Gastroesophageal sphincter (tissue), 4 donors: ENCODE results near the gene ACCSL. TPM values are rescaled to one million over a fixed set of nuclear protein-coding genes. Genes with fewer than 3 reads are reported as not detected.
A peak's percentile ranks its signal among the peaks of the same experiment; 100 is the strongest.

Source experiments
- ATAC-seq: fragments of 150-250 bp; one replicate; pipeline ENCODE4 v1.9.1; 2016; ENCODE audit warnings: mild to moderate bottlenecking, moderate library complexity
- H3K27ac ChIP-seq, 4 donors: fragments of 200-600 bp; sonication (generic) in 3 of 4; 1 replicate in 3 of 4; 2 replicates in 1 of 4; pipeline ENCODE4 v1.5.1; 2016 to 2019
- H3K27me3 ChIP-seq: fragments of 200-600 bp; sonication (generic); one replicate; pipeline ENCODE4 v1.5.1; 2019
- H3K36me3 ChIP-seq, 2 donors: fragments of 200-600 bp; sonication (generic); one replicate each; pipeline ENCODE4 v1.5.1; 2019; ENCODE audit warnings: control low read depth in 1 of 2
- H3K4me1 ChIP-seq, 3 donors: fragments of 200-600 bp; sonication (generic); 1 replicate in 2 of 3; 2 replicates in 1 of 3; pipeline ENCODE4 v1.5.1; 2016 to 2019; ENCODE audit warnings: control low read depth in 2 of 3
- H3K4me3 ChIP-seq, 2 donors: fragments of 200-600 bp; sonication (generic); one replicate each; pipeline ENCODE4 v1.5.1; 2019; ENCODE audit warnings: mild to moderate bottlenecking in 1 of 2, moderate library complexity in 1 of 2
- H3K9me3 ChIP-seq, 3 donors: fragments of 200-600 bp; sonication (generic); one replicate each; pipeline ENCODE4 v1.5.1; 2017 to 2019; ENCODE audit warnings: control low read depth in 2 of 3
- CTCF ChIP-seq, 4 experiments: fragments of 200-600 bp in 2 of 4; fragments of 450-650 bp in 2 of 4; sonication (generic) in 1 of 4; IDR thresholded peaks; one replicate each; pipeline ENCODE4 v1.5.1; 2017 to 2019; ENCODE audit warnings: antibody characterized with exemption in 4 of 4, mild to moderate bottlenecking in 2 of 4, moderate library complexity in 2 of 4
- EP300 ChIP-seq: sonication (generic); formaldehyde crosslinking; IDR thresholded peaks from one replicate; pipeline ENCODE4 v1.6.1; 2017; ENCODE audit warnings: antibody characterized with exemption, mild to moderate bottlenecking
- POLR2A ChIP-seq, 2 donors: fragments of 450-650 bp; IDR thresholded peaks; one replicate each; pipeline ENCODE4 v1.6.1; 2017; ENCODE audit warnings: antibody characterized with exemption in 2 of 2, mild to moderate bottlenecking in 2 of 2, moderate library complexity in 1 of 2
- POLR2AphosphoS5 ChIP-seq: sonication (generic); formaldehyde crosslinking; IDR thresholded peaks from one replicate; pipeline ENCODE4 v1.6.1; 2017; ENCODE audit warnings: antibody characterized with exemption
- WGBS, 2 donors: methylation state at CpG; one replicate each; pipeline ENCODE4 v1.1.5; 2018; ENCODE audit warnings: low coverage in 1 of 2; 5-methylcytosine and 5-hydroxymethylcytosine counted together
- total RNA-seq, 4 donors: library from RNA; depleted of rRNA; stranded (reverse); fragments of >200 nt; gene quantifications; one replicate each; pipeline ENCODE4 v1.1.0, GENCODE V29; 2016

ACCSL gene
- total RNA-seq, 4 donors from 2014 or later: not detected

GRCh38 chr11:44014968-44015623 lies 32.7 kb upstream of the ACCSL start:
- 77 to 87% methylated on average over 3 to 4 of the region's 8 CpGs for WGBS, 2 donors
- Histone ChIP-seq H3K9me3 (no peaks in the 10 kb centered on the region), H3K27ac (no peak overlapping the region), H3K36me3 (no peaks in the 10 kb centered on the region), H3K4me3 (no peak overlapping the region), H3K4me1 (peaks cover 8 to 31% (median 22%) of the 10 kb centered on the region in 3 donors), H3K27me3 (no peaks in the 10 kb centered on the region)
- TF ChIP-seq POLR2A (IDR thresholded peaks at IDR 0.05): no peak
- no peak for TF ChIP-seq POLR2AphosphoS5
- no peak for TF ChIP-seq EP300
- TF ChIP-seq CTCF (IDR thresholded peaks at IDR 0.05): no peak
- ATAC-seq: no peak

- 94 to 100% methylated on average over 3 of the region's 3 CpGs for WGBS, 2 donors
- Histone ChIP-seq H3K4me1 (peaks cover 8 to 31% (median 22%) of the 10 kb centered on the region in 3 donors), H3K4me3 (no peak overlapping the region), H3K9me3 (no peaks in the 10 kb centered on the region), H3K27ac (peak overlapping the region in 2 of 4 donors; percentile 67 to 70), H3K36me3 (no peaks in the 10 kb centered on the region), H3K27me3 (no peaks in the 10 kb centered on the region)
- TF ChIP-seq CTCF (IDR thresholded peaks at IDR 0.05) (no peak), POLR2AphosphoS5 (no peak), POLR2A (IDR thresholded peaks at IDR 0.05) (no peak), EP300 (no peak)
- no peak for ATAC-seq
Observed at GRCh38 chr11:44015624-44016007, 32.2 kb upstream of the ACCSL start.

- H3K9me3 ChIP-seq: no peaks in the 10 kb centered on the region
- peak overlapping the region in 3 of 4 donors; percentile 42 to 70 (median 67) for H3K27ac ChIP-seq
- no peaks in the 10 kb centered on the region for H3K27me3 ChIP-seq
- peak; percentile 71 for ATAC-seq
- no peak for TF ChIP-seq CTCF (IDR thresholded peaks at IDR 0.05)
- TF ChIP-seq POLR2AphosphoS5: no peak
- no peak for TF ChIP-seq POLR2A (IDR thresholded peaks at IDR 0.05)
- TF ChIP-seq EP300: no peak
- WGBS, 2 donors: 20% methylated on average over 1 of the region's 5 CpGs; no CpG with 5 or more reads in 1 of the 2 donors
- no peak overlapping the region for H3K4me3 ChIP-seq
- peaks cover 8 to 31% (median 22%) of the 10 kb centered on the region in 3 donors for H3K4me1 ChIP-seq
- no peaks in the 10 kb centered on the region for H3K36me3 ChIP-seq
Observed at GRCh38 chr11:44016131-44016530, 31.6 kb upstream of the ACCSL start.

GRCh38 chr11:44016546-44017442 lies 31.0 kb upstream of the ACCSL start:
- H3K4me3 ChIP-seq: no peak overlapping the region
- no peaks in the 10 kb centered on the region for H3K36me3 ChIP-seq
- no peaks in the 10 kb centered on the region for H3K9me3 ChIP-seq
- peaks cover 8 to 31% (median 22%) of the 10 kb centered on the region in 3 donors for H3K4me1 ChIP-seq
- no peak for ATAC-seq
- peak overlapping the region; percentile 41 to 78 (median 68) for H3K27ac ChIP-seq
- TF ChIP-seq EP300 (no peak), POLR2AphosphoS5 (no peak), POLR2A (IDR thresholded peaks at IDR 0.05) (no peak), CTCF (IDR thresholded peaks at IDR 0.05) (no peak)
- WGBS, 2 donors: no CpG with 5 or more reads among the region's 2 CpGs
- H3K27me3 ChIP-seq: no peaks in the 10 kb centered on the region
